NCI-H345 treated with DMSO at 0.1 percent for 48 hours (cell line): ENCODE data around the gene PSIP1.
"Not testable (repeated sequence)": the region's sequence is repeated elsewhere in the genome, so short reads cannot be mapped to it uniquely, and the experiment has no call there.

Source experiments
- DNase-seq: peaks from one replicate; lab custom pipeline; 2025; ENCODE audit not compliant: unreplicated experiment; lab: John Stamatoyannopoulos, UW

PSIP1 gene

GRCh38 chr9:15505921-15506320 is 4.8 kb downstream of the PSIP1 start:
- DNase-seq, result no peak

- DNase-seq, result no peak
These were observed 9.0 kb downstream of the PSIP1 start for GRCh38 chr9:15501803-15502202.

- DNase-seq, result no peak
These were observed 9.6 kb downstream of the PSIP1 start for GRCh38 chr9:15501179-15501578.

GRCh38 chr9:15499139-15499538 is 11.6 kb downstream of the PSIP1 start:
- DNase-seq, result no peak

GRCh38 chr9:15498246-15498995 is 12.3 kb downstream of the PSIP1 start:
- DNase-seq, result no peak

GRCh38 chr9:15492485-15493150 is 18.2 kb downstream of the PSIP1 start:
- no peak for DNase-seq

GRCh38 chr9:15491950-15492349 is 18.8 kb downstream of the PSIP1 start:
- DNase-seq, result no peak

GRCh38 chr9:15485836-15486666 is 24.7 kb downstream of the PSIP1 start:
- no peak for DNase-seq

GRCh38 chr9:15484802-15485201 is 26.0 kb downstream of the PSIP1 start:
- no peak for DNase-seq

- no peak for DNase-seq
These were observed 28.6 kb downstream of the PSIP1 start for GRCh38 chr9:15482146-15482545.

GRCh38 chr9:15480028-15480427 is 30.7 kb downstream of the PSIP1 start:
- no peak for DNase-seq

- no peak for DNase-seq
These were observed 34.7 kb downstream of the PSIP1 start for GRCh38 chr9:15475923-15476536.

- DNase-seq, result no peak
These were observed 40.9 kb downstream of the PSIP1 start for GRCh38 chr9:15469862-15470261.

GRCh38 chr9:15469406-15469805 is 41.4 kb downstream of the PSIP1 start:
- DNase-seq, result no peak

- peak; percentile 3 for DNase-seq
These were observed 42.6 kb downstream of the PSIP1 start for GRCh38 chr9:15468145-15468544.

- no peak for DNase-seq
These were observed 49.2 kb downstream of the PSIP1 start for GRCh38 chr9:15461601-15462000.

GRCh38 chr9:15461056-15461455 is 49.7 kb downstream of the PSIP1 start:
- DNase-seq, result no peak

GRCh38 chr9:15453956-15454355 is 56.8 kb downstream of the PSIP1 start:
- DNase-seq, result no peak

GRCh38 chr9:15444141-15444540 is 66.6 kb downstream of the PSIP1 start:
- no peak for DNase-seq

GRCh38 chr9:15442264-15442663 is 68.5 kb downstream of the PSIP1 start:
- DNase-seq, result not testable (repeated sequence)

GRCh38 chr9:15441841-15442240 is 68.9 kb downstream of the PSIP1 start:
- DNase-seq, result not testable (repeated sequence)
